K562 (cell line): ENCODE results near the gene KCNN4. TPM values are rescaled to one million over a fixed set of nuclear protein-coding genes. Genes with fewer than 3 reads are reported as not detected.
A peak's percentile ranks its signal among the peaks of the same experiment; 100 is the strongest.

Experiments used
- BMI1 ChIP-seq: fragments of 150-350 bp; IDR thresholded peaks from 2 replicates; pipeline ENCODE4 v1.6.1; 2014; ENCODE audit warnings: low read length
- BRF2 ChIP-seq: IDR thresholded peaks from 3 replicates; pipeline ENCODE4 v1.6.1; 2011; ENCODE audit warnings: borderline replicate concordance, mild to moderate bottlenecking; ENCODE audit not compliant: insufficient read length, insufficient read depth
- CHD7 ChIP-seq: fragments of 200-600 bp; sonication (generic); IDR thresholded peaks from one replicate; pipeline ENCODE4 v1.6.1; 2012; ENCODE audit warnings: mild to moderate bottlenecking, low read depth, low read length, inconsistent platforms
- ID3 ChIP-seq, 2 experiments: fragments of 250-450 bp in 1 of 2; fragments of 450-650 bp in 1 of 2; sonication (Bioruptor Pico) in 1 of 2; IDR thresholded peaks; 2 replicates each; pipeline versions ENCODE4 v1.6.1 to v1.8.0; 2016 to 2021; ENCODE audit warnings: mild to moderate bottlenecking in 2 of 2, moderate library complexity in 2 of 2, missing compliant biosample characterization in 1 of 2, missing genetic modification characterization in 1 of 2
- KLF16 ChIP-seq: IDR thresholded peaks from 2 replicates; pipeline ENCODE4 v1.6.1; 2016; ENCODE audit warnings: antibody characterized with exemption
- MED1 ChIP-seq: sonication (generic); formaldehyde crosslinking; IDR thresholded peaks from 2 replicates; pipeline ENCODE4 v1.8.1; 2023; ENCODE audit warnings: missing genetic modification reagents, borderline replicate concordance
- MITF ChIP-seq: IDR thresholded peaks from 2 replicates; pipeline ENCODE4 v1.6.1; 2014; ENCODE audit warnings: antibody characterized with exemption
- NKRF ChIP-seq: fragments of 450-650 bp; IDR thresholded peaks from 2 replicates; pipeline ENCODE4 v1.6.1; 2016; ENCODE audit warnings: borderline replicate concordance
- POLR2G ChIP-seq: fragments of 200-400 bp; formaldehyde crosslinking; IDR thresholded peaks from 2 replicates; pipeline ENCODE4 v1.6.1; 2017; ENCODE audit warnings: low read depth, mild to moderate bottlenecking, antibody characterized with exemption, low read length, moderate library complexity
- SMARCA5 ChIP-seq: fragments of 450-650 bp; IDR thresholded peaks from 2 replicates; pipeline ENCODE4 v1.6.1; 2016
- XRCC3 ChIP-seq: fragments of 450-650 bp; IDR thresholded peaks from 2 replicates; pipeline ENCODE4 v1.6.1; 2017; ENCODE audit warnings: mild to moderate bottlenecking, moderate library complexity
- polyA plus RNA-seq, 8 experiments: library from polyadenylated mRNA; depleted of rRNA in 4 of 8; stranded (reverse) in 5 of 8; unstranded in 3 of 8; fragments of >200 nt; fragmentation: Nextera tagmentation in 2 of 8; fragmentation: Illumina TruSeq in 1 of 8; extraction: Ambion mirVana in 2 of 8; extraction: Trizol in 1 of 8; gene quantifications; 2 replicates each; pipeline versions ENCODE4 v1.2.1 to v1.2.3, GENCODE V29; 2011 to 2014; ENCODE audit warnings: inconsistent platforms in 1 of 8, missing spikeins in 1 of 8
- total RNA-seq, 7 experiments: library from RNA; depleted of rRNA in 6 of 7; stranded (reverse); fragments of >200 nt in 6 of 7; fragmentation: Illumina TruSeq in 2 of 7; extraction: Trizol in 2 of 7; gene quantifications; 2 replicates each; pipeline versions ENCODE4 v1.2.1 to v1.2.3, GENCODE V29; 2011 to 2021; ENCODE audit warnings: low replicate concordance in 1 of 7

Gene KCNN4
- total and polyA plus RNA-seq, 9 of the 15 experiments (the other 6 are each of a cell fraction or from before 2014, with no cell fraction given): 0.53 to 37.7 (median 25.9) TPM

GRCh38 chr19:43782689-43783231, 2.0 kb upstream of the KCNN4 start (continued):
- TF ChIP-seq CHD7 (no peak), BRF2 (no peak), KLF16 (no peak), BMI1 (no peak), POLR2G (peak; percentile 53; the same call in 1 of the 2 replicates), SMARCA5 (no peak), XRCC3 (no peak), MITF (no peak), MED1 (no peak), ID3 (CRISPR knock-in tag; IDR thresholded peaks at IDR 0.05) (no peak), ID3 (tag; IDR thresholded peaks at IDR 0.05) (no peak), NKRF (no peak)
